C4-2B (cell line): ENCODE data around the gene UQCRHL.

Source experiments
- H3K27ac ChIP-seq: fragments of 450-650 bp; 2 replicates; pipeline ENCODE4 v1.5.1; 2017
- ZFX ChIP-seq: fragments of 450-650 bp; IDR thresholded peaks from 2 replicates; pipeline ENCODE4 v1.6.1; 2017
- TF ChIP-seq, protein P1 (sequence below): fragments of 450-650 bp; conservative IDR thresholded peaks from 2 replicates; pipeline ENCODE4 v1.5.1; 2017; ENCODE audit warnings: mild to moderate bottlenecking

Gene UQCRHL

DNA sequence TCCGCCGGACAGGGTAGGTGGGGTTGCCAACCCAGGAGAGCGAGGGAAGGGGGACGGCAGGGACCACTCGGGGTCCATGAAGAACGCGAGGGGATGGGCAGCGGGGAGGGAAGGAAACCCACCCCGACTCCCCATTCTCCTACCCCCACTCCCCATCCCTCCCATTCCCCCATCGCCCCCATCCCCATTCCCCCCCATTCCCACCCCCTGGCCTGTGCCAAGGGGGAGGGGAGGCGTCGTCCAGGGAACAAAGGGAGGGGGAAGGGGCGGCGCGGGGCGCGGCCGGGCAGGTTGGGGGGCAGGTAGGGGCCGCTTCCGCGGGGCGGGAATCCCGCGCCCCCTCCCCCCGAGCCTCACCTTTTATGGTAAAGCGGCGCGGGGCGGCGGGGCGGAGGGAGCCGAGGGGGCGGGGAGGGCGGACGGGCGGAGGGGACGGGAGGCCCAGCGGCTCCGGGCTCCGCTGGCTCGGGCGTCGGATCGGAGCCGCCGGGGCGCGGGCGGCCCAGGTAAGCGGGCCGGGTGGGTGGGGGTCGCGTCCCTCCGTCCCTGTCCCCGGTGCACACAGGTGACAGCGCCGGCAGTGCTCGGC lies 49.0 kb downstream of the UQCRHL start, which contains the start of gene FBLIM1:
Gene FBLIM1, plus strand, starts transcription at position 453 of the 589 bp plus-strand sequence. CDS start 6,189 bp downstream, outside the sequence.
- peak within 1 kb of the TSS; percentile 58 for H3K27ac ChIP-seq
- no peak for TF ChIP-seq ZFX
- TF ChIP-seq, protein P1, sequence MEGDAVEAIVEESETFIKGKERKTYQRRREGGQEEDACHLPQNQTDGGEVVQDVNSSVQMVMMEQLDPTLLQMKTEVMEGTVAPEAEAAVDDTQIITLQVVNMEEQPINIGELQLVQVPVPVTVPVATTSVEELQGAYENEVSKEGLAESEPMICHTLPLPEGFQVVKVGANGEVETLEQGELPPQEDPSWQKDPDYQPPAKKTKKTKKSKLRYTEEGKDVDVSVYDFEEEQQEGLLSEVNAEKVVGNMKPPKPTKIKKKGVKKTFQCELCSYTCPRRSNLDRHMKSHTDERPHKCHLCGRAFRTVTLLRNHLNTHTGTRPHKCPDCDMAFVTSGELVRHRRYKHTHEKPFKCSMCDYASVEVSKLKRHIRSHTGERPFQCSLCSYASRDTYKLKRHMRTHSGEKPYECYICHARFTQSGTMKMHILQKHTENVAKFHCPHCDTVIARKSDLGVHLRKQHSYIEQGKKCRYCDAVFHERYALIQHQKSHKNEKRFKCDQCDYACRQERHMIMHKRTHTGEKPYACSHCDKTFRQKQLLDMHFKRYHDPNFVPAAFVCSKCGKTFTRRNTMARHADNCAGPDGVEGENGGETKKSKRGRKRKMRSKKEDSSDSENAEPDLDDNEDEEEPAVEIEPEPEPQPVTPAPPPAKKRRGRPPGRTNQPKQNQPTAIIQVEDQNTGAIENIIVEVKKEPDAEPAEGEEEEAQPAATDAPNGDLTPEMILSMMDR, result no peak

DNA sequence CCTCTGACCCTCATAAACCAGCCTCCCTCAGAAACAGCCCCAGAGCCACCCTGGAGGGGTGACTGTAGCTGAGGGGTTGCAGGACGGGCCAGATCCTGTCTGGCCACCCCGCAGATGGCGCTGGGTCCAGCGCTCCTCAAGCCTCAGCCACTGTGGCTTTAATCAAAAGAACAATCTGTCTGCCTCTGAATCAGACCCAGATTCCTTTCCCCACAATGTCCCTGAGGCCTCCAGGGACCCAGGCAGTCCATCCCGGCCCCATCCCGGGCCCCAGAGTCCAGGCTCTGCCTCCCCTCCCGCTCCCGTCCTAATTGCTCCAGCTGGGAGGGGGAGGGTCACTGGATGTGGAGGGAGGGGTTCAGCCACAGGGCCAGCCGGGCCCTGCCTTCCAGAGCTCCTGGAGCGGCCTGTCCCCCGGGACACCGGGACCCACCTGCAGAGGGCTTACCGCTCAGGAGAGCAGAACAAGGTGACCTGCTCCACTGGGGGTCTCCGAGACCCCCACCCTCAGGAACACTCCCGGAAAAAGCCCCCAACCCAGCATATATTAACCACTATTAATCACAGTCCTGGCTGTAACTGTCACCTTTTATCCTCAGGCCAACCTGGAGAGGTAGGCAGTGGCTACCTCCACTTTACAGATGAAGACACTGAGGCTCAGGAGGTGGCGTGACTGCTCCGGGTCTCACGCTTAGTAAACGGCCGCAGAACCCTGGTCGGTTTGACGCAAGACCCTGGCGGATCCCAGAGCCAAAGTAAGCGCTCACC lies 49.7 kb downstream of the UQCRHL start:
- no peak overlapping the region for H3K27ac ChIP-seq
- no peak for TF ChIP-seq ZFX
- TF ChIP-seq, protein P1, result no peak
